K562 (cell line): Measurements from ENCODE around the gene SENP3. TPM values are rescaled to one million over a fixed set of nuclear protein-coding genes. Genes with fewer than 3 reads are reported as not detected.

Experiments used
- ATAC-seq: fragments of 200-7000 bp; cut with Tn5 transposase; 3 replicates; pipeline ENCODE4 v1.9.1; 2020; ENCODE audit warnings: moderate library complexity
- BruUV-seq: library from RNA; stranded (reverse); fragments of 400-500 nt; replicated peaks from 2 replicates; lab custom pipeline; 2021; lab: Mats Ljungman, UMichigan
- CTCF ChIA-PET: fragments of 300-600 bp; formaldehyde crosslinking; extraction: SDS; loops from one replicate; lab custom pipeline; 2021; ENCODE audit warnings: low intra/inter-chr PET ratio; lab: Yijun Ruan, JAX
- POLR2A ChIA-PET: fragments of 300-600, 350-650 bp; sonication (Branson Sonifier 250); formaldehyde crosslinking; extraction: SDS; loops from one replicate; lab custom pipeline; 2021; ENCODE audit warnings: antibody characterized with exemption, inconsistent platforms; lab: Yijun Ruan, JAX
- DNase-seq, 4 experiments: peaks; one replicate each; pipeline versions ENCODE4 v3.0.0 to v3.0.0-alpha.2; 2011 to 2018; ENCODE audit warnings: low spot score in 3 of 4, mixed read lengths in 3 of 4; ENCODE audit errors: extremely low read depth in 1 of 4
- FAIRE-seq: peaks from 2 replicates; lab custom pipeline; 2011; peaks lifted over from hg19 to GRCh38; lab: Jason Lieb, UNC
- H2AFZ ChIP-seq: 2 replicates; pipeline ENCODE4 v1.6.0; 2011; ENCODE audit warnings: low read depth, low read length, control low read depth, inconsistent platforms
- H3K27ac ChIP-seq: fragments of 200-600 bp; 3 replicates; pipeline ENCODE4 v1.8.0; 2011; ENCODE audit warnings: low read depth, mild to moderate bottlenecking, control low read depth, inconsistent platforms, low read length, moderate library complexity, mixed read lengths; ENCODE audit errors: extremely low read depth
- H3K27me3 ChIP-seq, 2 experiments: fragments of 300-600 bp in 1 of 2; 2 replicates in 1 of 2; 3 replicates in 1 of 2; pipeline versions ENCODE4 v1.6.0 to v1.8.0; 2011; ENCODE audit warnings: inconsistent platforms in 2 of 2, low read length in 2 of 2, mild to moderate bottlenecking in 1 of 2, mixed read lengths in 1 of 2, moderate library complexity in 1 of 2; ENCODE audit not compliant: control insufficient read depth in 2 of 2, insufficient read depth in 2 of 2
- H3K36me3 ChIP-seq: fragments of 300-600 bp; 3 replicates; pipeline ENCODE4 v1.8.0; 2011; ENCODE audit warnings: mild to moderate bottlenecking, low read length, inconsistent platforms; ENCODE audit not compliant: control insufficient read depth, insufficient read depth
- H3K4me1 ChIP-seq, 2 experiments: fragments of 200-600 bp in 1 of 2; replicated peaks in 1 of 2; 2 replicates in 1 of 2; 3 replicates in 1 of 2; pipeline versions ENCODE4 v1.5.1 to v1.8.0; 2011; ENCODE audit warnings: inconsistent platforms in 2 of 2, low read length in 2 of 2, mild to moderate bottlenecking in 1 of 2, mixed read lengths in 1 of 2, moderate library complexity in 1 of 2; ENCODE audit not compliant: control insufficient read depth in 2 of 2, insufficient read depth in 2 of 2
- H3K4me2 ChIP-seq: 2 replicates; pipeline ENCODE4 v1.6.1; 2011; ENCODE audit warnings: low read length, control low read depth, inconsistent platforms, mixed read lengths; ENCODE audit not compliant: insufficient read depth
- H3K4me3 ChIP-seq: fragments of 200-600 bp; sonication (generic), shearing (Covaris generic); 2 replicates; pipeline ENCODE4 v1.5.1; 2016; ENCODE audit warnings: control low read depth, inconsistent platforms
- H3K79me2 ChIP-seq: fragments of 200-600 bp; 3 replicates; pipeline ENCODE4 v1.8.0; 2011; ENCODE audit warnings: low read length, inconsistent platforms; ENCODE audit not compliant: control insufficient read depth, insufficient read depth
- H3K9ac ChIP-seq, 2 experiments: 2 replicates each; pipeline versions ENCODE4 v1.6.0 to v1.6.1; 2011; ENCODE audit warnings: low read depth in 2 of 2, low read length in 2 of 2, control low read depth in 1 of 2, inconsistent platforms in 1 of 2, mild to moderate bottlenecking in 1 of 2, mixed read lengths in 1 of 2; ENCODE audit not compliant: insufficient read depth in 1 of 2
- H3K9me1 ChIP-seq: one replicate; pipeline ENCODE4 v1.6.0; 2011; ENCODE audit warnings: inconsistent platforms, mild to moderate bottlenecking, low read length, moderate library complexity; ENCODE audit not compliant: control insufficient read depth, insufficient read depth
- H3K9me3 ChIP-seq: replicated peaks from 2 replicates; pipeline ENCODE4 v1.5.1; 2011; ENCODE audit warnings: low read depth, low read length, inconsistent platforms; ENCODE audit not compliant: control insufficient read depth, insufficient read depth
- H4K20me1 ChIP-seq: replicated peaks from 2 replicates; pipeline ENCODE4 v1.6.1; 2011; ENCODE audit warnings: low read length, inconsistent platforms, mixed read lengths; ENCODE audit not compliant: control insufficient read depth, insufficient read depth
- CC2D1A ChIP-seq: fragments of 450-650 bp; IDR thresholded peaks from 2 replicates; pipeline ENCODE4 v1.6.1; 2017; ENCODE audit warnings: mild to moderate bottlenecking
- HDAC1 ChIP-seq, 2 experiments: fragments of 450-650 bp; IDR thresholded peaks; 2 replicates each; pipeline ENCODE4 v1.6.1; 2016 to 2017; ENCODE audit warnings: inconsistent platforms in 1 of 2, mild to moderate bottlenecking in 1 of 2, moderate library complexity in 1 of 2
- MTA2 ChIP-seq: fragments of 450-650 bp; IDR thresholded peaks from 2 replicates; pipeline ENCODE4 v1.6.1; 2016; ENCODE audit warnings: low read depth
- NCOA4 ChIP-seq: fragments of 450-650 bp; IDR thresholded peaks from 2 replicates; pipeline ENCODE4 v1.6.1; 2018; ENCODE audit warnings: mild to moderate bottlenecking; ENCODE audit not compliant: partially characterized antibody
- NCOR1 ChIP-seq: fragments of 450-650 bp; IDR thresholded peaks from 2 replicates; pipeline ENCODE4 v1.6.1; 2016; ENCODE audit warnings: mild to moderate bottlenecking, moderate library complexity
- NFYB ChIP-seq: IDR thresholded peaks from 2 replicates; pipeline ENCODE4 v1.6.1; 2011; ENCODE audit warnings: mild to moderate bottlenecking, moderate library complexity; ENCODE audit not compliant: insufficient read length; ENCODE audit errors: extremely low read depth
- PHF20 ChIP-seq: fragments of 450-650 bp; IDR thresholded peaks from 2 replicates; pipeline ENCODE4 v1.6.1; 2018; ENCODE audit not compliant: partially characterized antibody
- RBM17 ChIP-seq: fragments of 200-400 bp; formaldehyde crosslinking; IDR thresholded peaks from 2 replicates; pipeline ENCODE4 v1.6.1; 2017; ENCODE audit warnings: low read depth, mild to moderate bottlenecking, low read length, borderline replicate concordance
- RBM25 ChIP-seq: fragments of 200-400 bp; formaldehyde crosslinking; IDR thresholded peaks from 2 replicates; pipeline ENCODE4 v1.6.1; 2018; ENCODE audit warnings: low read length, low read depth, moderate library complexity; ENCODE audit not compliant: severe bottlenecking
- ZEB2 ChIP-seq: fragments of 450-650 bp; IDR thresholded peaks from 2 replicates; pipeline ENCODE4 v1.6.1; 2016
- ZNF263 ChIP-seq: sonication (generic); formaldehyde crosslinking; IDR thresholded peaks from 2 replicates; pipeline ENCODE4 v1.8.0; 2022; ENCODE audit warnings: mild to moderate bottlenecking, missing genetic modification reagents, borderline replicate concordance
- ZNF324 ChIP-seq: fragments of 250-450 bp; sonication (Bioruptor Pico); IDR thresholded peaks from 2 replicates; pipeline ENCODE4 v1.4.0; 2020; ENCODE audit warnings: mild to moderate bottlenecking
- ZNF561 ChIP-seq: fragments of 450-650 bp; formaldehyde crosslinking; conservative IDR thresholded peaks from 2 replicates; pipeline ENCODE4 v1.4.0; 2020; ENCODE audit warnings: mild to moderate bottlenecking, moderate library complexity
- WGBS: fragments of 100-300 bp; shearing (Covaris generic); methylation state at CpG from one replicate; pipeline ENCODE4 v1.1.6; 2016; ENCODE audit warnings: low coverage, mixed read lengths; ENCODE audit not compliant: insufficient coverage; ENCODE audit errors: missing lambda C conversion rate; 5-methylcytosine and 5-hydroxymethylcytosine counted together
- in situ Hi-C: fragments of 300-500 bp; cut with MboI; formaldehyde crosslinking; loops from 4 replicates; pipeline ENCODE4 v1.15.0; 2018; ENCODE audit warnings: inconsistent platforms, mixed read lengths
- intact Hi-C: fragments of 100-400 bp; cut with micrococcal nuclease; formaldehyde crosslinking; loops from 2 replicates; pipeline ENCODE4 v1.14.2; 2022
- polyA plus RNA-seq, 8 experiments: library from polyadenylated mRNA; depleted of rRNA in 4 of 8; stranded (reverse) in 5 of 8; unstranded in 3 of 8; fragments of >200 nt; fragmentation: Nextera tagmentation in 2 of 8; fragmentation: Illumina TruSeq in 1 of 8; extraction: Ambion mirVana in 2 of 8; extraction: Trizol in 1 of 8; gene quantifications; 2 replicates each; pipeline versions ENCODE4 v1.2.1 to v1.2.3, GENCODE V29; 2011 to 2014; ENCODE audit warnings: inconsistent platforms in 1 of 8, missing spikeins in 1 of 8
- total RNA-seq, 7 experiments: library from RNA; depleted of rRNA in 6 of 7; stranded (reverse); fragments of >200 nt in 6 of 7; fragmentation: Illumina TruSeq in 2 of 7; extraction: Trizol in 2 of 7; gene quantifications; 2 replicates each; pipeline versions ENCODE4 v1.2.1 to v1.2.3, GENCODE V29; 2011 to 2021; ENCODE audit warnings: low replicate concordance in 1 of 7
- TF ChIP-seq, protein P1 (sequence below): sonication (generic); formaldehyde crosslinking; IDR thresholded peaks from 2 replicates; pipeline ENCODE4 v1.8.0; 2022; ENCODE audit warnings: mild to moderate bottlenecking, low read depth, missing genetic modification reagents
- TF ChIP-seq, protein P2 (sequence below), 2 experiments: fragments of 450-650 bp; IDR thresholded peaks; 2 replicates each; pipeline ENCODE4 v1.6.1; 2018; ENCODE audit warnings: mild to moderate bottlenecking in 2 of 2, low read depth in 1 of 2; ENCODE audit not compliant: partially characterized antibody in 2 of 2
- TF ChIP-seq, protein P3 (sequence below): fragments of 450-650 bp; formaldehyde crosslinking; IDR thresholded peaks from 2 replicates; pipeline ENCODE4 v1.4.0; 2022; ENCODE audit warnings: missing genetic modification characterization

The SENP3 gene
- total and polyA plus RNA-seq, 9 of the 15 experiments (the other 6 are each of a cell fraction or from before 2014, with no cell fraction given), result 0.63 to 102 (median 78.8) TPM

DNA sequence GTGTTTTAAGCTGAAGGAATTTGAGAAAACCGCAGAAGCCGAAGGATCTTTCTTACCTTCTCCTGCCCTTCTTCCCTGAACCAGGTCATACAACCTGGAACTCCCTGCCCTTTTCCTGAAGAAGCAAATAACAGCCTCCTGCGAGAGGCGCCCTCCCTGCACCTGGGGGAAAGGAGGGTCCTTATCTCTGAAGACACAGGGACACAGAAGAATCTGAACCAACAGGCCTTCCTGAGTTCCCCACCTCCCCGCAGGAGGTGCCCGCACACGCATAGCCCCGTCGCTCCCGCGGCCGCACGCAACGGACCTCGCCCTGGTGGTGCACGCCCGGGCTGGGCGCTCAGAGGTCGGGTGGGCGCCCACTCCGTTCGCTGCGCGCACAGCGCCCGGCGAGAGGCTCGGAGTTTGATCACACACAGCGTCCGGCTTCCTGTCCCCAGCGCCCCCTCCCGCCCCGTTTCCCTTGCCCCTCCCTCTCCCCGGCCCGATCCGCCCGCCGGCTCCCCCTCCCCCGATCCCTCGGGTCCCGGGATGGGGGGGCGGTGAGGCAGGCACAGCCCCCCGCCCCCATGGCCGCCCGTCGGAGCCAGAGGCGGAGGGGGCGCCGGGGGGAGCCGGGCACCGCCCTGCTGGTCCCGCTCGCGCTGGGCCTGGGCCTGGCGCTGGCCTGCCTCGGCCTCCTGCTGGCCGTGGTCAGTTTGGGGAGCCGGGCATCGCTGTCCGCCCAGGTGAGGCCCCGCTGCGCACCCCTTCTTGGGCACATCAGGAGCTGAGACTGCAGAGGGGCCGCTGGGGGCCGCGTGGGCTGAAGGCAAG is 12.9 kb upstream of the SENP3 start, which contains the start of gene TNFSF12:
TNFSF12 (plus strand) TSS at position 474 of the 816 bp plus-strand sequence; CDS start at position 570, 96 bp downstream.
- peak within 1 kb of the TSS; percentile 71 for H3K4me2 ChIP-seq
- FAIRE-seq (peak; percentile 68), ATAC-seq (peak; percentile 86), DNase-seq (peak; percentile 60 to 74 (median 69))
- peak within 1 kb of the TSS; percentile 42 for H3K4me3 ChIP-seq
- H2AFZ ChIP-seq, result peak within 1 kb of the TSS; percentile 73
- H3K4me1 ChIP-seq, result peaks cover 7 to 23% of the 10 kb centered on the region in 2 experiments; a peak in 4 of 5 replicates
- no peaks in the 10 kb centered on the region for H3K27me3 ChIP-seq
- 18% methylated on average over 8 of the region's 65 CpGs for WGBS
- no peaks in the 10 kb centered on the region for H3K79me2 ChIP-seq
- no peak within 1 kb of the TSS; the same call in 2 of the 3 replicates for H3K27ac ChIP-seq
- no peaks in the 10 kb centered on the region for H3K36me3 ChIP-seq
- ChIA-PET CTCF (no interaction called here), POLR2A (interaction anchor here (1.0 to 1.1 kb wide), 2 partner anchors 31 to 64 kb away, joined by 3 read pairs; no protein-coding TSS in a partner anchor)
- no peaks in the 10 kb centered on the region for H4K20me1 ChIP-seq
- H3K9ac ChIP-seq, result peak within 1 kb of the TSS; percentile 26 to 88; a peak in 3 of 4 replicates
- in situ Hi-C loops (no loop called here), intact Hi-C loops (no loop called here)
- BruUV-seq, result no TSS peak
- H3K9me1 ChIP-seq, result no peaks in the 10 kb centered on the region
- no peaks in the 10 kb centered on the region for H3K9me3 ChIP-seq
- TF ChIP-seq, protein P1, sequence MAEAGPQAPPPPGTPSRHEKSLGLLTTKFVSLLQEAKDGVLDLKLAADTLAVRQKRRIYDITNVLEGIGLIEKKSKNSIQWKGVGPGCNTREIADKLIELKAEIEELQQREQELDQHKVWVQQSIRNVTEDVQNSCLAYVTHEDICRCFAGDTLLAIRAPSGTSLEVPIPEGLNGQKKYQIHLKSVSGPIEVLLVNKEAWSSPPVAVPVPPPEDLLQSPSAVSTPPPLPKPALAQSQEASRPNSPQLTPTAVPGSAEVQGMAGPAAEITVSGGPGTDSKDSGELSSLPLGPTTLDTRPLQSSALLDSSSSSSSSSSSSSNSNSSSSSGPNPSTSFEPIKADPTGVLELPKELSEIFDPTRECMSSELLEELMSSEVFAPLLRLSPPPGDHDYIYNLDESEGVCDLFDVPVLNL (CRISPR knock-in tag), result no peak
- TF ChIP-seq PHF20 (peak; percentile 20), RBM17 (no peak), MTA2 (no peak), NCOR1 (peak; percentile 40; the same call in 1 of the 2 replicates), ZNF561 (CRISPR knock-in tag) (no peak), CC2D1A (no peak), RBM25 (no peak), HDAC1 (IDR thresholded peaks at IDR 0.05) (peak in 1 of 2 experiments; percentile 16; a peak in 1 of 4 replicates), ZNF324 (CRISPR knock-in tag) (no peak), NCOA4 (no peak), ZEB2 (peak; percentile 59; the same call in 1 of the 2 replicates), NFYB (no peak), ZNF263 (CRISPR knock-in tag) (no peak)
- TF ChIP-seq, protein P2, sequence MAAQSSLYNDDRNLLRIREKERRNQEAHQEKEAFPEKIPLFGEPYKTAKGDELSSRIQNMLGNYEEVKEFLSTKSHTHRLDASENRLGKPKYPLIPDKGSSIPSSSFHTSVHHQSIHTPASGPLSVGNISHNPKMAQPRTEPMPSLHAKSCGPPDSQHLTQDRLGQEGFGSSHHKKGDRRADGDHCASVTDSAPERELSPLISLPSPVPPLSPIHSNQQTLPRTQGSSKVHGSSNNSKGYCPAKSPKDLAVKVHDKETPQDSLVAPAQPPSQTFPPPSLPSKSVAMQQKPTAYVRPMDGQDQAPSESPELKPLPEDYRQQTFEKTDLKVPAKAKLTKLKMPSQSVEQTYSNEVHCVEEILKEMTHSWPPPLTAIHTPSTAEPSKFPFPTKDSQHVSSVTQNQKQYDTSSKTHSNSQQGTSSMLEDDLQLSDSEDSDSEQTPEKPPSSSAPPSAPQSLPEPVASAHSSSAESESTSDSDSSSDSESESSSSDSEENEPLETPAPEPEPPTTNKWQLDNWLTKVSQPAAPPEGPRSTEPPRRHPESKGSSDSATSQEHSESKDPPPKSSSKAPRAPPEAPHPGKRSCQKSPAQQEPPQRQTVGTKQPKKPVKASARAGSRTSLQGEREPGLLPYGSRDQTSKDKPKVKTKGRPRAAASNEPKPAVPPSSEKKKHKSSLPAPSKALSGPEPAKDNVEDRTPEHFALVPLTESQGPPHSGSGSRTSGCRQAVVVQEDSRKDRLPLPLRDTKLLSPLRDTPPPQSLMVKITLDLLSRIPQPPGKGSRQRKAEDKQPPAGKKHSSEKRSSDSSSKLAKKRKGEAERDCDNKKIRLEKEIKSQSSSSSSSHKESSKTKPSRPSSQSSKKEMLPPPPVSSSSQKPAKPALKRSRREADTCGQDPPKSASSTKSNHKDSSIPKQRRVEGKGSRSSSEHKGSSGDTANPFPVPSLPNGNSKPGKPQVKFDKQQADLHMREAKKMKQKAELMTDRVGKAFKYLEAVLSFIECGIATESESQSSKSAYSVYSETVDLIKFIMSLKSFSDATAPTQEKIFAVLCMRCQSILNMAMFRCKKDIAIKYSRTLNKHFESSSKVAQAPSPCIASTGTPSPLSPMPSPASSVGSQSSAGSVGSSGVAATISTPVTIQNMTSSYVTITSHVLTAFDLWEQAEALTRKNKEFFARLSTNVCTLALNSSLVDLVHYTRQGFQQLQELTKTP (IDR thresholded peaks at IDR 0.05; ENCODE audit: low read depth in 1 of 2, partially characterized antibody in 2 of 2), result no peak
- TF ChIP-seq, protein P3, sequence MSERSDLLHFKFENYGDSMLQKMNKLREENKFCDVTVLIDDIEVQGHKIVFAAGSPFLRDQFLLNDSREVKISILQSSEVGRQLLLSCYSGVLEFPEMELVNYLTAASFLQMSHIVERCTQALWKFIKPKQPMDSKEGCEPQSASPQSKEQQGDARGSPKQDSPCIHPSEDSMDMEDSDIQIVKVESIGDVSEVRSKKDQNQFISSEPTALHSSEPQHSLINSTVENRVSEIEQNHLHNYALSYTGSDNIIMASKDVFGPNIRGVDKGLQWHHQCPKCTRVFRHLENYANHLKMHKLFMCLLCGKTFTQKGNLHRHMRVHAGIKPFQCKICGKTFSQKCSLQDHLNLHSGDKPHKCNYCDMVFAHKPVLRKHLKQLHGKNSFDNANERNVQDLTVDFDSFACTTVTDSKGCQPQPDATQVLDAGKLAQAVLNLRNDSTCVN, result no peak
